ENCODE measurements around the gene USP12.
A peak's percentile ranks its signal among the peaks of the same experiment; 100 is the strongest.

Gene USP12

DNA sequence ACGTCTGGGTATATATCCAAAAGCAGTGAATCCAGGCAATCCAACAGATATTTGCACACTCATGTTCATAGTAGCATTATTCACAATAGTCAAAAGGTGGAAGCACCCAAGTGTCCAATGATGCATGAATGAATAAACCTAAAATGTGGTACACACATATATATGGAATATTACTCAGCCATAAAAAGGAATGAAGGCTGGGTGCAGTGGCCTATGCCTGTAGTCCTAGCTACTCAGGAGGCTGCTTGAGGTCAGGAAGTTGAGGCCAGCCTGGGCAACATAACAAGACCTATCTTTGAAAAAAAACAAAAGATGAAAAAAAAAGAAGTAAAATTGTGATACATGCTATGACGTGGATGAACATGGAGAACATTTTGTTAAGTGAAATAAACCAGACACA lies 10.4 kb upstream of the USP12 start:
- no peak overlapping the region for H3K27ac ChIP-seq
- TF ChIP-seq, protein P1, sequence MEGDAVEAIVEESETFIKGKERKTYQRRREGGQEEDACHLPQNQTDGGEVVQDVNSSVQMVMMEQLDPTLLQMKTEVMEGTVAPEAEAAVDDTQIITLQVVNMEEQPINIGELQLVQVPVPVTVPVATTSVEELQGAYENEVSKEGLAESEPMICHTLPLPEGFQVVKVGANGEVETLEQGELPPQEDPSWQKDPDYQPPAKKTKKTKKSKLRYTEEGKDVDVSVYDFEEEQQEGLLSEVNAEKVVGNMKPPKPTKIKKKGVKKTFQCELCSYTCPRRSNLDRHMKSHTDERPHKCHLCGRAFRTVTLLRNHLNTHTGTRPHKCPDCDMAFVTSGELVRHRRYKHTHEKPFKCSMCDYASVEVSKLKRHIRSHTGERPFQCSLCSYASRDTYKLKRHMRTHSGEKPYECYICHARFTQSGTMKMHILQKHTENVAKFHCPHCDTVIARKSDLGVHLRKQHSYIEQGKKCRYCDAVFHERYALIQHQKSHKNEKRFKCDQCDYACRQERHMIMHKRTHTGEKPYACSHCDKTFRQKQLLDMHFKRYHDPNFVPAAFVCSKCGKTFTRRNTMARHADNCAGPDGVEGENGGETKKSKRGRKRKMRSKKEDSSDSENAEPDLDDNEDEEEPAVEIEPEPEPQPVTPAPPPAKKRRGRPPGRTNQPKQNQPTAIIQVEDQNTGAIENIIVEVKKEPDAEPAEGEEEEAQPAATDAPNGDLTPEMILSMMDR (conservative IDR thresholded peaks at IDR 0.05): no peak
- TF ChIP-seq ZFX (IDR thresholded peaks at IDR 0.05): no peak

DNA sequence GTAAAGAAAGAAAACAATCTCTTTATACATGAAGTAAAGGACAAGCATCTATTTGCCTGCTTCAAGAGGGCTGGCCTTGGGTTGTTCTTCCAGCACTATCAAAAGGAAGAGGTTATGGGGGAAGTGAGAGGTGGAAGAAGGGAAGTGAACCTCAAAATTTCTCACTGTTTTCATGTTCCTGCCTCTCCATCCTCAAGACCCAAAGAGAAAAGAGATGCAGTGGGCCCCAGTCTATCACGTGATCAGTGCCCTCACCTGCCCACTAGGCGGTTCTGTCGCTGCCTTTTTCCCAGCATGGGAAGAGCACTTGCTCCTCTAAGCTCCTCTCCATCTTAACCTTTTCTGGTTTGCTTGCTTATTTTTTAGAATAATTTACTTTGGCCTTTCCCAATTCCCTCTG lies 6.2 kb upstream of the USP12 start:
- TF ChIP-seq, protein P1 (conservative IDR thresholded peaks at IDR 0.05): no peak
- TF ChIP-seq ZFX (IDR thresholded peaks at IDR 0.05): no peak

DNA sequence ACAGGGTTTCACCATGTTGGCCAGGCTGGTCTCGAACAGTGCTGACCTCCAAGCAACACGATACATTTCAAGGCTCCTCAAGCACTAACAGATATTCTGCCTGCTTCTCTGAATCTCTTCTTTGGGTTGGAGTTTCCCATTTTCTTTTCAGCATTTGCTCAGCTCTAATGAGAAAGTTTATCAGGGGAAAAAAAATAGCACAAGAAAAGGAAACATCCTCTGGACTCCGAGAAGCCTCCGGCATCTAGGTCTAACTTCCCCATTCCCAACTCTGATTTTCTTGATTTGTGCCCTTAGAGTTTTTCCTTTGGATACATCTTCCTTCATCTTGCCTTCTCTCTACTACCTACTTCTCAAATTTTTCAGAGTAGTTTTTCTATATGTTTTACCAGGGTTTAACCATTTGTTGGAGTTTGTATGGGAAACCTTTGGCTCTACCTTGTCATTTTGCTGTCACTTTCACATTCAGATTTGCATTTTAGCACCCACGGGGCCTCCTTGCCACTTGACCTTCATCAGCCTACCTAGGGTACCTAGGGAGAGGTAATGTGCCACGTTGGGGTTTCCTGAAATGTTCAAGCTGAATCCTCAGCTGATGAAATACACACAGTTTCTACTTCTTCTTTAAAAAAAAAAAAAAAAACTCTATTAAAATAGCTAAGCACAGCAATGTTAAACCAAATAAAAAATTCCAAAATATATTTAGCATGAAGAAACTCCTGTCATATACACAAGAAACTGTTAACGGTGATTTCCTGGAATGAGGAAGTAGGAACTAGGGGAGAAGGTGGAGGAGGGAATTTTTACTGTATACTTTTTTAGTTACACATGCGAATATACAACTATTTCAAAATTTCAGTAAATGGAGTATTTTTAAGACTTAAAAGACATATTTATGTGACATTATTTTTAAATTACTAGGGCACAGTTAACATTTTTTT lies 5.1 kb upstream of the USP12 start:
- no peak overlapping the region for H3K27ac ChIP-seq
- no peak for TF ChIP-seq ZFX (IDR thresholded peaks at IDR 0.05)
- TF ChIP-seq, protein P1 (conservative IDR thresholded peaks at IDR 0.05): no peak

More for the DNA sequence above, 6.2 kb upstream of the USP12 start:
- no peak overlapping the region for H3K27ac ChIP-seq

DNA sequence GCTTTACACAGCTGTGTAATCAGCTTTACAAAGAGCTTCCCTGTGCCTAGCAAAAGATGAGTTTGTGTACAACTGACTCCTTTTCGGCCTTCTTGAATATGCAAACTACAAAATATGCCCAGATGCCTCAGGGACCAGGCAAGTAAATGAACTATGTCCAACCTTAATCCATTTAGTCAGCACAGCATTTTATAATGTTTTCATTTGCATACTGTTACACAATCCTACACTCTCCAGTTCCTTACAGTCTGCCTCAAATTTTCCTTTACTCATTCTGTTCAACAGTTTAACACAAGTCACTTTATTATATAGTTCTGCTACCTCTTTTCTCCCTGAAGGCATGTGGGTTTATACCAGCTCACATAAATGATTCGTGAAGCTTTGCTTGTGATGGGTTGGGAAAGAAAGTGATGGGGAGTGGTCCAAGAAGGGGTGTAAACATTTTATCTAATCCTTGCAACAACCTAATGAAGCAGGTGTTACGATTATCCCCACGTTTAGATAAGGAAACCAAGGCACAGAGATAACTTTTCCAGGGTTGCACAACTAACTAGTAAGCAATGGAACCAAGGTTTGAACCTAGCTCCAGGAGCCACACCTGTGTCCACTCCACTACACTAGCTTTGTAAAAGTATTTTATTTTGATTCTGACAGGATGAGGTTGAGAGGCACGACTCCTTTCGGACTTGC lies 3.3 kb upstream of the USP12 start:
- no peak overlapping the region for H3K27ac ChIP-seq
- TF ChIP-seq, protein P1 (conservative IDR thresholded peaks at IDR 0.05): no peak
- no peak for TF ChIP-seq ZFX (IDR thresholded peaks at IDR 0.05)

DNA sequence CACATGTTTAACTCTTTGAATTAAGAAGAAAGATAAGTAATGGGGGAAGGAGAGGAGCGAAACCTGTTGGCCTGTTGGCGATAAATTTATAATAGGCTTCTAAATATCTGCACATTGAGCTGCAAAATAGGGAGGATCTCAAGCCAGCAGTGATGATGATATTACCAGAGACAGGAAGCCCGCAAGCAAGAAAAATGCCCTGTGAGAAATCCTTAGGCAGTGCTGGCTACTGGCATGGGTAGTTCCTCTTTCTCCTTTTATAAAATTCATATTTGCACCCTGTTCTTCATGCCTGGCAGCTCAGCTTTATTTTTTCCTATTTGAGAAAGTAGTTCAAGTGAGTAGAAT lies 858 bp upstream of the USP12 start:
- TF ChIP-seq, protein P1 (conservative IDR thresholded peaks at IDR 0.05): no peak
- no peak for TF ChIP-seq ZFX (IDR thresholded peaks at IDR 0.05)
- H3K27ac ChIP-seq: peak overlapping the region; percentile 70

DNA sequence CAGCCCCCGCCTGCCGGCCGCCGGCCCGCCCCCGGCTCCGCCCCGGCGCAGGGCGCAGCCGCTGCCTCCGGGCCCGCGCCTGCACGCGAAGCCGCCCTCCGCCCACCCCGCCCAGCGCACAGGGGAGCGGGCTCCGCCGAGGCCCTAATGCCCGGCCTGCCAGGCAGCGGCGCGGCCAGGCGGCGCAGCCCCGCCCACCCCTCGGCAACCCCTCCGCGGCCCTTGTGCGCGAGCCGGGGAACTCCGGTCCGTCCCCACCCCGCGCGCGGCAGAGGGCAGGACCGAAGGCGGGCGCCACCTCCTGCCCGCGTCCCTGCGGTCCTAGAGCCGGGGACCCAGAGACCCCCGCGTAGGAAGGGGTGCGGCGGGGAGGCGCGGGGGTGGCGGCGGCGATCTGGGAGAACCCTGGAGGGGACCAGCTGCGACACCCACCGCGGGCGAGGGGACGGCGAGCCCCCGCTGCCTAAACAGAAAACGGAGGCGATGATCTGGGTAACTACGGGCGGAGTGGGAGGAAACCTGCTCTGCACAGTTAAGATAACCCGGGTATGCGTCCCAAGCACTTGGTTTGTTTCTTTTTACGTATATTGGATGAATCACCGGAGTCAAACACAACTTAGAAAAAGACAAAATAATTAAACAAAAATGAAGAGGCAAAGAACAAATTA lies 350 bp upstream of the USP12 start:
- TF ChIP-seq ZFX (IDR thresholded peaks at IDR 0.05): no peak
- TF ChIP-seq, protein P1 (conservative IDR thresholded peaks at IDR 0.05): peak; percentile 14; the same call in 1 of the 2 replicates
- H3K27ac ChIP-seq: peak overlapping the region; percentile 70

Measured in C4-2B (cell line).